Stomach (tissue), 9 donors: ENCODE data around the gene TGFBR2. TPM values are rescaled to one million over a fixed set of nuclear protein-coding genes. Genes with fewer than 3 reads are reported as not detected.

Source experiments
- DNase-seq, 2 donors: peaks; one replicate each; pipeline versions ENCODE4 v3.0.0 to v3.0.0-alpha.2; 2013 to 2019
- H3K27ac ChIP-seq, 5 donors: fragments of 200-600 bp in 4 of 5; sonication (generic) in 4 of 5; one replicate each; pipeline ENCODE4 v1.5.1; 2013 to 2019; ENCODE audit warnings: mild to moderate bottlenecking in 1 of 5, moderate library complexity in 1 of 5
- H3K27me3 ChIP-seq, 3 donors: fragments of 200-600 bp; sonication (generic); one replicate each; pipeline ENCODE4 v1.5.1; 2017 to 2019; ENCODE audit warnings: mixed run types in 1 of 3
- H3K36me3 ChIP-seq, 4 donors: fragments of 200-600 bp; sonication (generic); 1 replicate in 3 of 4; 2 replicates in 1 of 4; pipeline ENCODE4 v1.5.1; 2016 to 2019
- H3K4me1 ChIP-seq, 4 donors: fragments of 200-600 bp; sonication (generic); one replicate each; pipeline ENCODE4 v1.5.1; 2016 to 2019
- H3K4me3 ChIP-seq, 4 donors: fragments of 200-600 bp; sonication (generic) in 3 of 4; one replicate each; pipeline ENCODE4 v1.5.1; 2016 to 2019; ENCODE audit warnings: mild to moderate bottlenecking in 1 of 4
- H3K9me3 ChIP-seq, 4 donors: fragments of 200-600 bp; sonication (generic); one replicate each; pipeline ENCODE4 v1.5.1; 2016 to 2019
- CTCF ChIP-seq, 7 experiments: fragments of 450-650 bp in 4 of 7; fragments of 200-600 bp in 3 of 7; sonication (generic) in 3 of 7; IDR thresholded peaks; one replicate each; pipeline ENCODE4 v1.5.1; 2016 to 2019; ENCODE audit warnings: antibody characterized with exemption in 7 of 7, control low read depth in 2 of 7, mild to moderate bottlenecking in 1 of 7
- EP300 ChIP-seq: sonication (generic); formaldehyde crosslinking; IDR thresholded peaks from one replicate; pipeline ENCODE4 v1.6.1; 2017; ENCODE audit warnings: antibody characterized with exemption
- POLR2A ChIP-seq, 4 donors: fragments of 450-650 bp; IDR thresholded peaks; one replicate each; pipeline ENCODE4 v1.6.1; 2016; ENCODE audit warnings: antibody characterized with exemption in 4 of 4, control low read depth in 2 of 4, mild to moderate bottlenecking in 1 of 4, moderate library complexity in 1 of 4
- POLR2AphosphoS5 ChIP-seq, 3 donors: sonication (generic); formaldehyde crosslinking; IDR thresholded peaks; one replicate each; pipeline ENCODE4 v1.6.1; 2016; ENCODE audit warnings: antibody characterized with exemption in 3 of 3
- WGBS, 5 donors: extraction: QIAGEN DNeasy Blood & Tissue Kit in 3 of 5; methylation state at CpG; one replicate each; pipeline versions ENCODE4 v1.1.5 to v1.1.7; 2013 to 2018; 5-methylcytosine and 5-hydroxymethylcytosine counted together
- intact Hi-C: fragments of 100-400 bp; cut with DNase I; formaldehyde crosslinking; loops from one replicate; pipeline ENCODE4 v1.15.1; 2023; ENCODE audit warnings: low total_unique reads
- polyA plus RNA-seq, 3 donors: library from polyadenylated mRNA; stranded (reverse); fragments of 200-250 nt; gene quantifications; one replicate each; pipeline ENCODE4 v1.2.3, GENCODE V29; 2013
- total RNA-seq, 5 donors: library from RNA; depleted of rRNA; stranded (reverse); fragments of >200 nt; gene quantifications; one replicate each; pipeline versions ENCODE4 v1.1.0 to v1.2.3, GENCODE V29; 2014 to 2016
- donor health status: healthy with polysubstance abuse.
- donor health status: Bipolar disorder and iron deficiency.
- donor health status: healthy.

Gene TGFBR2
- total and polyA plus RNA-seq, 8 donors = 13.7 to 115 (median 66.3) TPM

GRCh38 chr3:30733209-30733608 is 126.8 kb downstream of the TGFBR2 start:
- no peak overlapping the region for H3K27ac ChIP-seq
- no peak overlapping the region for H3K4me3 ChIP-seq

GRCh38 chr3:30733696-30734095 is 127.3 kb downstream of the TGFBR2 start:
- 58 to 83% (median 76%) methylated on average over 2 of the region's 2 CpGs for WGBS, 5 donors
- DNase-seq = no peak
- intact Hi-C loops = no loop called here
- Histone ChIP-seq H3K9me3 (no peaks in the 10 kb centered on the region), H3K4me1 (no peaks in the 10 kb centered on the region), H3K4me3 (no peak overlapping the region), H3K36me3 (no peaks in the 10 kb centered on the region), H3K27ac (no peak overlapping the region), H3K27me3 (no peaks in the 10 kb centered on the region)
- TF ChIP-seq CTCF (IDR thresholded peaks at IDR 0.05) (no peak), POLR2A (IDR thresholded peaks at IDR 0.05) (no peak), POLR2AphosphoS5 (IDR thresholded peaks at IDR 0.05) (no peak), EP300 (no peak)

More at GRCh38 chr3:30733209-30733608, 126.8 kb downstream of the TGFBR2 start:
- DNase-seq = no peak
- Histone ChIP-seq H3K9me3 (no peaks in the 10 kb centered on the region), H3K36me3 (no peaks in the 10 kb centered on the region), H3K4me1 (no peaks in the 10 kb centered on the region), H3K27me3 (no peaks in the 10 kb centered on the region)
- whole genome bisulfite sequencing, 5 donors = 73 to 85% (median 82%) methylated on average over 1 of the region's 1 CpG
- no peak for TF ChIP-seq EP300
- no peak for TF ChIP-seq POLR2AphosphoS5 (IDR thresholded peaks at IDR 0.05)
- intact Hi-C loops = no loop called here

GRCh38 chr3:30737743-30738499 is 131.5 kb downstream of the TGFBR2 start:
- Histone ChIP-seq H3K36me3 (no peaks in the 10 kb centered on the region), H3K27me3 (no peaks in the 10 kb centered on the region), H3K27ac (no peak overlapping the region), H3K4me3 (no peak overlapping the region), H3K9me3 (no peaks in the 10 kb centered on the region), H3K4me1 (no peaks in the 10 kb centered on the region)
- no peak for TF ChIP-seq EP300
- 80 to 84% (median 81%) methylated on average over 3 of the region's 3 CpGs for WGBS, 5 donors
- intact Hi-C loops = no loop called here
- no peak for DNase-seq

GRCh38 chr3:30738605-30739004 is 132.2 kb downstream of the TGFBR2 start:
- WGBS, 5 donors = 86 to 95% (median 93%) methylated on average over 3 of the region's 3 CpGs
- TF ChIP-seq POLR2AphosphoS5 (IDR thresholded peaks at IDR 0.05) (no peak), EP300 (no peak), CTCF (IDR thresholded peaks at IDR 0.05) (no peak), POLR2A (IDR thresholded peaks at IDR 0.05) (no peak)

GRCh38 chr3:30741889-30742288 is 135.5 kb downstream of the TGFBR2 start:
- Histone ChIP-seq H3K36me3 (no peaks in the 10 kb centered on the region), H3K27ac (no peak overlapping the region), H3K4me3 (no peak overlapping the region), H3K9me3 (no peaks in the 10 kb centered on the region), H3K27me3 (no peaks in the 10 kb centered on the region), H3K4me1 (no peaks in the 10 kb centered on the region)
- TF ChIP-seq EP300 = no peak
- TF ChIP-seq CTCF (IDR thresholded peaks at IDR 0.05) = no peak
- TF ChIP-seq POLR2A (IDR thresholded peaks at IDR 0.05) = no peak
- no peak for TF ChIP-seq POLR2AphosphoS5 (IDR thresholded peaks at IDR 0.05)
- DNase-seq = no peak
- intact Hi-C loops = no loop called here
- 79 to 100% (median 94%) methylated on average over 2 of the region's 2 CpGs for WGBS, 5 donors

More at GRCh38 chr3:30738605-30739004, 132.2 kb downstream of the TGFBR2 start:
- intact Hi-C loops = no loop called here
- Histone ChIP-seq H3K9me3 (no peaks in the 10 kb centered on the region), H3K27me3 (no peaks in the 10 kb centered on the region), H3K4me3 (no peak overlapping the region), H3K27ac (no peak overlapping the region), H3K4me1 (no peaks in the 10 kb centered on the region), H3K36me3 (no peaks in the 10 kb centered on the region)
- DNase-seq = no peak
